Endothelial cell of umbilical vein (primary cell): ENCODE data around the gene S100A1. TPM values are rescaled to one million over a fixed set of nuclear protein-coding genes. Genes with fewer than 3 reads are reported as not detected.

Experiments used
- BruUV-seq: library from RNA; stranded (reverse); fragments of 400-500 nt; replicated peaks from 2 replicates; lab custom pipeline; 2021; lab: Mats Ljungman, UMichigan
- CTCF ChIA-PET: fragments of 300-600, 350-600 bp; sonication (Branson Sonifier 250); formaldehyde crosslinking; loops from one replicate; lab custom pipeline; 2021; ENCODE audit warnings: antibody characterized with exemption, inconsistent platforms; lab: Charles Lee
- POLR2A ChIA-PET: fragments of 300-600, 350-600 bp; sonication (Branson Sonifier 250); formaldehyde crosslinking; loops from one replicate; lab custom pipeline; 2021; ENCODE audit warnings: antibody characterized with exemption, inconsistent platforms; lab: Charles Lee
- DNase-seq: peaks from one replicate; pipeline ENCODE4 v3.0.0-alpha.2; 2011; ENCODE audit warnings: low read depth, low spot score
- FAIRE-seq: peaks from 2 replicates; lab custom pipeline; 2011; peaks lifted over from hg19 to GRCh38; lab: Jason Lieb, UNC
- H2AFZ ChIP-seq: 2 replicates; pipeline ENCODE4 v1.6.0; 2012; ENCODE audit warnings: low read depth, low read length, control low read depth, inconsistent platforms
- H3K27ac ChIP-seq: 2 replicates; pipeline ENCODE4 v1.5.1; 2011; ENCODE audit warnings: low read depth, mild to moderate bottlenecking, control low read depth, low read length, moderate library complexity; ENCODE audit not compliant: insufficient read depth
- H3K27me3 ChIP-seq, 2 experiments: 2 replicates each; pipeline versions ENCODE4 v1.6.0 to v1.6.1; 2011; ENCODE audit warnings: low read length in 2 of 2, mixed read lengths in 1 of 2; ENCODE audit not compliant: control insufficient read depth in 2 of 2, insufficient read depth in 2 of 2
- H3K36me3 ChIP-seq, 2 experiments: 2 replicates in 1 of 2; 3 replicates in 1 of 2; pipeline ENCODE4 v1.5.1; 2011; ENCODE audit warnings: low read length in 2 of 2, mild to moderate bottlenecking in 1 of 2, moderate library complexity in 1 of 2; ENCODE audit not compliant: control insufficient read depth in 2 of 2, insufficient read depth in 2 of 2; ENCODE audit errors: extremely low read depth in 1 of 2
- H3K4me1 ChIP-seq: 3 replicates; pipeline ENCODE4 v1.5.1; 2011; ENCODE audit warnings: mild to moderate bottlenecking, low read length; ENCODE audit not compliant: control insufficient read depth, insufficient read depth; ENCODE audit errors: extremely low read depth
- H3K4me2 ChIP-seq: 2 replicates; pipeline ENCODE4 v1.6.1; 2011; ENCODE audit warnings: low read length, control low read depth, mixed read lengths; ENCODE audit not compliant: insufficient read depth
- H3K4me3 ChIP-seq, 3 experiments: fragments of 200-600 bp in 1 of 3; sonication (generic), shearing (Covaris generic) in 1 of 3; replicated peaks in 1 of 3; 2 replicates each; pipeline ENCODE4 v1.5.1; 2011 to 2016; ENCODE audit warnings: control low read depth in 3 of 3, low read length in 3 of 3, mild to moderate bottlenecking in 2 of 3, inconsistent platforms in 1 of 3, low read depth in 1 of 3, moderate library complexity in 1 of 3; ENCODE audit not compliant: insufficient read depth in 1 of 3
- H3K79me2 ChIP-seq: 2 replicates; pipeline ENCODE4 v1.6.0; 2012; ENCODE audit warnings: low read length, inconsistent platforms; ENCODE audit not compliant: control insufficient read depth, insufficient read depth
- H3K9ac ChIP-seq: replicated peaks from 2 replicates; pipeline ENCODE3; 2011; ENCODE audit warnings: low read length, control low read depth; ENCODE audit not compliant: insufficient read depth; ENCODE audit errors: extremely low read depth
- H3K9me1 ChIP-seq: replicated peaks from 3 replicates; pipeline ENCODE4 v1.6.0; 2011; ENCODE audit warnings: mild to moderate bottlenecking, low read length; ENCODE audit not compliant: control insufficient read depth, insufficient read depth; ENCODE audit errors: extremely low read depth
- H3K9me3 ChIP-seq: replicated peaks from 2 replicates; pipeline ENCODE4 v1.5.1; 2012; ENCODE audit warnings: low read length, inconsistent platforms; ENCODE audit not compliant: control insufficient read depth, insufficient read depth
- H4K20me1 ChIP-seq: replicated peaks from 2 replicates; pipeline ENCODE3; 2011; ENCODE audit warnings: mild to moderate bottlenecking, low read length; ENCODE audit not compliant: control insufficient read depth, insufficient read depth; ENCODE audit errors: extremely low read depth
- EZH2 ChIP-seq: IDR thresholded peaks from 2 replicates; pipeline ENCODE4 v1.6.1; 2012; ENCODE audit warnings: borderline replicate concordance, low read depth, mild to moderate bottlenecking, moderate library complexity, low read length, inconsistent platforms; ENCODE audit not compliant: severe bottlenecking
- FOS ChIP-seq: IDR thresholded peaks from 2 replicates; pipeline ENCODE4 v1.6.1; 2011; ENCODE audit warnings: mild to moderate bottlenecking, low read length, moderate library complexity, borderline replicate concordance; ENCODE audit not compliant: insufficient read depth
- GATA2 ChIP-seq: IDR thresholded peaks from 2 replicates; pipeline ENCODE4 v1.7.0; 2011; ENCODE audit warnings: low read depth, mild to moderate bottlenecking, moderate library complexity, mixed read lengths, low read length; ENCODE audit not compliant: insufficient read length, insufficient read depth
- JUN ChIP-seq: IDR thresholded peaks from 2 replicates; pipeline ENCODE4 v1.6.1; 2011; ENCODE audit warnings: borderline replicate concordance, low read depth; ENCODE audit not compliant: insufficient read length, insufficient read depth
- MYC ChIP-seq: IDR thresholded peaks from one replicate; pipeline ENCODE4 v1.6.1; 2011; ENCODE audit warnings: mild to moderate bottlenecking, low read depth, low read length
- POLR2A ChIP-seq: IDR thresholded peaks from 2 replicates; pipeline ENCODE4 v1.6.1; 2012; ENCODE audit warnings: low read depth, mild to moderate bottlenecking, control low read depth, low read length
- POLR2AphosphoS5 ChIP-seq: IDR thresholded peaks from 2 replicates; pipeline ENCODE4 v1.6.1; 2012; ENCODE audit warnings: low read depth, mild to moderate bottlenecking, control low read depth, low read length, moderate library complexity; ENCODE audit not compliant: insufficient read depth
- dilution Hi-C: fragments of 300-500 bp; cut with MboI; formaldehyde crosslinking; loops from one replicate; pipeline ENCODE4 v1.15.0; 2019; ENCODE audit warnings: low sequenced_read_pairs; ENCODE audit not compliant: extremely low pct_ligation_motif_present
- intact Hi-C: fragments of 100-400 bp; cut with micrococcal nuclease; formaldehyde crosslinking; loops from one replicate; pipeline ENCODE4 v1.10.0; 2022
- polyA plus RNA-seq, 4 experiments: library from polyadenylated mRNA; depleted of rRNA in 3 of 4; stranded (reverse) in 3 of 4; unstranded in 1 of 4; fragments of >200 nt; gene quantifications; 2 replicates each; pipeline versions ENCODE4 v1.2.1 to v1.2.3, GENCODE V29; 2011 to 2012; ENCODE audit warnings: missing spikeins in 1 of 4
- total RNA-seq: library from RNA; stranded (reverse); gene quantifications from 2 replicates; pipeline ENCODE4 v1.2.3, GENCODE V29; 2021
- TF ChIP-seq, protein P1 (sequence below), 2 donors: IDR thresholded peaks; 1 replicate in 1 of 2; 2 replicates in 1 of 2; pipeline ENCODE4 v1.5.1; 2011; ENCODE audit warnings: low read length in 2 of 2, mild to moderate bottlenecking in 2 of 2, moderate library complexity in 2 of 2, control low read depth in 1 of 2, inconsistent platforms in 1 of 2, low read depth in 1 of 2; ENCODE audit not compliant: insufficient read depth in 1 of 2; ENCODE audit errors: extremely low read depth in 1 of 2

The S100A1 gene
- total and polyA plus RNA-seq, 2 donors (not counting 3 experiments of a cell fraction or from before 2014, with no cell fraction given), result not detected

DNA sequence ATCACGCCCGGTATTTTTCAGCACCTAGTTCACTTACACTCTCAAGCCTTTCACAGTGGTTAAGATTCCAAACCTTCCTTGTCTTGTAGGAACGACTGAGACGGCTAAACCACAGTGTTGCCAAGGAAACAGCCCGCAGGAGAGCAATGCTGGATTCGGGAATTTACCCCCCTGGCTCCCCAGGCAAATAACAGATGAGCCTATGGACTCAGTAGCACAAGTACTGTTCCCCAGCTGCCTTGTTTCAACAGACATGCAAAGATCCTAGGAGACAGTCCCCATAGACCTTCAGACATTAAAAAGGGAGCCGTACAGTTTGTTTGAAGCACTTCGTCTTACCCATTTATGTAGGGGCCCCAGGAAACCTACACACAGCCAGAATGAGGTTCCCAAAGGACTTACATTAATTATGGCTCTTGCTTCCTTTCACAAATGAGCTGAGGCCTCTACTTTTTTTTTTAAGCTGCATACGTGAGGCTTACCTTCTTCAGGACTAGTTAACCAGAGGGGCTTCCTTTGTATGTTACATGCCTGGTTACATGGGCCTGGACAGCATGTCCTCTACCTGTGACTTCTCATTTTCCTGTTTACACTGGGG lies 33.0 kb downstream of the S100A1 start:
- TF ChIP-seq, protein P1, sequence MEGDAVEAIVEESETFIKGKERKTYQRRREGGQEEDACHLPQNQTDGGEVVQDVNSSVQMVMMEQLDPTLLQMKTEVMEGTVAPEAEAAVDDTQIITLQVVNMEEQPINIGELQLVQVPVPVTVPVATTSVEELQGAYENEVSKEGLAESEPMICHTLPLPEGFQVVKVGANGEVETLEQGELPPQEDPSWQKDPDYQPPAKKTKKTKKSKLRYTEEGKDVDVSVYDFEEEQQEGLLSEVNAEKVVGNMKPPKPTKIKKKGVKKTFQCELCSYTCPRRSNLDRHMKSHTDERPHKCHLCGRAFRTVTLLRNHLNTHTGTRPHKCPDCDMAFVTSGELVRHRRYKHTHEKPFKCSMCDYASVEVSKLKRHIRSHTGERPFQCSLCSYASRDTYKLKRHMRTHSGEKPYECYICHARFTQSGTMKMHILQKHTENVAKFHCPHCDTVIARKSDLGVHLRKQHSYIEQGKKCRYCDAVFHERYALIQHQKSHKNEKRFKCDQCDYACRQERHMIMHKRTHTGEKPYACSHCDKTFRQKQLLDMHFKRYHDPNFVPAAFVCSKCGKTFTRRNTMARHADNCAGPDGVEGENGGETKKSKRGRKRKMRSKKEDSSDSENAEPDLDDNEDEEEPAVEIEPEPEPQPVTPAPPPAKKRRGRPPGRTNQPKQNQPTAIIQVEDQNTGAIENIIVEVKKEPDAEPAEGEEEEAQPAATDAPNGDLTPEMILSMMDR (IDR thresholded peaks at IDR 0.05; ENCODE audit: extremely low read depth in 1 of 2, insufficient read depth in 1 of 2, low read depth in 1 of 2, low read length in 2 of 2), result no peak
- TF ChIP-seq EZH2 (no peak), FOS (no peak), JUN (no peak), POLR2AphosphoS5 (peak; percentile 55), GATA2 (no peak), POLR2A (peak; percentile 6), MYC (no peak)
- Histone ChIP-seq H3K9ac (no peak overlapping the region), H3K4me1 (peaks cover 7% of the 10 kb centered on the region), H3K4me3 (no peak overlapping the region), H4K20me1 (no peaks in the 10 kb centered on the region), H3K4me2 (no peak overlapping the region), H3K27ac (no peak overlapping the region), H3K9me3 (no peaks in the 10 kb centered on the region), H2AFZ (no peak overlapping the region), H3K9me1 (no peaks in the 10 kb centered on the region), H3K79me2 (peaks cover 13% of the 10 kb centered on the region), H3K27me3 (no peaks in the 10 kb centered on the region), H3K36me3 (peaks cover 31 to 33% of the 10 kb centered on the region in 2 experiments)
- DNase-seq (no peak), FAIRE-seq (no peak)
- BruUV-seq, result no TSS peak
- POLR2A ChIA-PET, result interaction anchor here (0.7 kb wide), 1 partner anchor 421 kb away, joined by 4 read pairs; no protein-coding TSS in a partner anchor
- CTCF ChIA-PET, result interaction anchor here (1.0 to 1.9 kb wide), 3 partner anchors 13 to 89 kb away, joined by 3 to 5 read pairs (median 4); partner anchors contain the start of gene S100A13
- dilution Hi-C loops, result no loop called here
- intact Hi-C loops, result no loop called here
